ENCODE measurements around the gene CST8.

DNA sequence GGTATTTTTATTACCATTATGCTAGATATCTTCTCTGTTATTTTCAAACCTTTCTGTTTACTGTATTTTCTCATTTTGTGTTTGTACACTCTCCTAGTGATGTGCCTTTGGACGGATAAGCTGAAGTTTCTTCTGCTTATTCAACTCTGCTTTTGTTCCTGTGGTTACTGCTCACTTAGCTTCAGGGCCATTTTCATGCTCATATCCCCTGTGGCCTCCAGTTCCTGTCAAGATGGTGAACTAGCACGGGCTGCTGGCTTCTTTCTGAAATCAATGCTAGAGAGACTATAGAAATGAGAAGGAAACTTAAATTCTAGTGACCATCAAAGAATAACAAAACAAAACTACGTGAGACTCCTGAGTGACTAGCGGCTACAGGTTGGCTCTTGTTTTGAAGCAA is 6.8 kb upstream of the CST8 start:
- TF ChIP-seq CTCF (IDR thresholded peaks at IDR 0.05), result no peak
- TF ChIP-seq EZH2 (IDR thresholded peaks at IDR 0.05; ENCODE audit: borderline replicate concordance, insufficient read depth, low read depth, low read length, poor library complexity, severe bottlenecking), result no peak

Data from B cell (primary cell).